Subcutaneous adipose tissue (tissue), 4 donors: ENCODE results near the gene KRCC1. TPM values are rescaled to one million over a fixed set of nuclear protein-coding genes. Genes with fewer than 3 reads are reported as not detected.

ENCODE experiments used
- total RNA-seq, 4 donors: library from RNA; depleted of rRNA; stranded (reverse); fragments of >200 nt; gene quantifications; one replicate each; pipeline ENCODE4 v1.1.0, GENCODE V29; 2016
- TF ChIP-seq, protein P1 (sequence below): fragments of 450-650 bp; IDR thresholded peaks from one replicate; pipeline ENCODE4 v1.5.1; 2016; ENCODE audit warnings: low read depth, mild to moderate bottlenecking, control low read depth, antibody characterized with exemption, moderate library complexity

Gene KRCC1
- 10 to 100 TPM; 35.7 to 61.0 (median 51.5) TPM for total RNA-seq

DNA sequence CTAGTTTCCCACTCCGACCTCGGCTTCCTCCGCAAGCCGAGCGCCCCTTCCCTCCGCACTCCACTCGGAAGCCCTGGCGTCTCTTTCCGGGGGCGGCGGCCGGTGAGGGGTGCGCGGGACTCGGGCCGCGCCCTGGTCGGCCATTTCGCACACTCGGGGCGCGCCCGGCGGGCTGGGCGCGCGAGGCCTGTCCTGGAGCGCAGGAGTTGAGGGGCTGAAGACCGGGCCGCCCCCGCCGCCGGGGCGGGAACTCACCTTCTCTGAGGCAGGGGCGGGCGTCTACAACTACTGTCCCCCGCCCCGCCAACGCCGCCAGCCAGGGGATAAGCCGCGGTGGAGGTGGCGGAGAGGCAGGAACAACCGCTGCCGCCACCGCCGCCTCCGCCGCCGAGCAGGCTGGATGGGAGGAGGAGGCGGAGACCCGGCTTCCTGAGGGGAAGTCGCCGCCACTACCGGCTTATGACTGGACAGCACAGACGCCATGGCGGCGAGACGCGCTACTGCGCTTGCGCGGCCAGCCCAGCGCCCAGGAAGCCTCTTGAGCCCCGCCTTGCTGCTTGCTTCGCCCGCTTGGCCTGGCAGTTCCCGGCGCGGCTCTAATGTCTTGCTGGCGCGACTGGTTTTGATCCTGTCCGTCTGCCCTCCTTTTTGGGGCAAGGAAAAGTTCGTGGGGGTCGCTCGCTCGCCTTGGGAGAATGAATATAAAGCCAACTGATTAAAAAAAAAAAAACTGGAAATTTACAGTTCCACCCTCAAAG is at the start of gene KRCC1:
TSS of gene KRCC1 (minus strand) at position 413 of the 758 bp plus-strand sequence. CDS start 27,220 bp downstream, outside the sequence.
- TF ChIP-seq, protein P1, sequence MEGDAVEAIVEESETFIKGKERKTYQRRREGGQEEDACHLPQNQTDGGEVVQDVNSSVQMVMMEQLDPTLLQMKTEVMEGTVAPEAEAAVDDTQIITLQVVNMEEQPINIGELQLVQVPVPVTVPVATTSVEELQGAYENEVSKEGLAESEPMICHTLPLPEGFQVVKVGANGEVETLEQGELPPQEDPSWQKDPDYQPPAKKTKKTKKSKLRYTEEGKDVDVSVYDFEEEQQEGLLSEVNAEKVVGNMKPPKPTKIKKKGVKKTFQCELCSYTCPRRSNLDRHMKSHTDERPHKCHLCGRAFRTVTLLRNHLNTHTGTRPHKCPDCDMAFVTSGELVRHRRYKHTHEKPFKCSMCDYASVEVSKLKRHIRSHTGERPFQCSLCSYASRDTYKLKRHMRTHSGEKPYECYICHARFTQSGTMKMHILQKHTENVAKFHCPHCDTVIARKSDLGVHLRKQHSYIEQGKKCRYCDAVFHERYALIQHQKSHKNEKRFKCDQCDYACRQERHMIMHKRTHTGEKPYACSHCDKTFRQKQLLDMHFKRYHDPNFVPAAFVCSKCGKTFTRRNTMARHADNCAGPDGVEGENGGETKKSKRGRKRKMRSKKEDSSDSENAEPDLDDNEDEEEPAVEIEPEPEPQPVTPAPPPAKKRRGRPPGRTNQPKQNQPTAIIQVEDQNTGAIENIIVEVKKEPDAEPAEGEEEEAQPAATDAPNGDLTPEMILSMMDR, result no peak

DNA sequence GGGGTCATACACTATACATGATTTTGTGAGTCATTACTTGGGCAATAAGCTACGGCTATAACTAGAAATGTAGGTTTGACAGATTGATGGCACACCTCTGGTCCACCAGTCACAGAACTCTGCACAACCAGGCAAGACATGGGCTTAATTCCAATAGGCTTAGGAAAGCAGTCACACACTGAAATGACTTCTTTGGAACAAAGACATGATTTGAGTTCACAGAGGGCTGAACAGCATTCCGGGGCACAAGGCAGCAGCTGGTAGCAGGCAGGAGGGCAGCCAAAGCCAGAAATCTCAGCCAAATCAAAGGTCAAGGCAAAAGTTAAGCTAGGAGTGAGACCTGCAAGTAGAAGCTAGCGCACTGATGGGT is 44.9 kb upstream of the KRCC1 start:
- TF ChIP-seq, protein P1, result no peak

DNA sequence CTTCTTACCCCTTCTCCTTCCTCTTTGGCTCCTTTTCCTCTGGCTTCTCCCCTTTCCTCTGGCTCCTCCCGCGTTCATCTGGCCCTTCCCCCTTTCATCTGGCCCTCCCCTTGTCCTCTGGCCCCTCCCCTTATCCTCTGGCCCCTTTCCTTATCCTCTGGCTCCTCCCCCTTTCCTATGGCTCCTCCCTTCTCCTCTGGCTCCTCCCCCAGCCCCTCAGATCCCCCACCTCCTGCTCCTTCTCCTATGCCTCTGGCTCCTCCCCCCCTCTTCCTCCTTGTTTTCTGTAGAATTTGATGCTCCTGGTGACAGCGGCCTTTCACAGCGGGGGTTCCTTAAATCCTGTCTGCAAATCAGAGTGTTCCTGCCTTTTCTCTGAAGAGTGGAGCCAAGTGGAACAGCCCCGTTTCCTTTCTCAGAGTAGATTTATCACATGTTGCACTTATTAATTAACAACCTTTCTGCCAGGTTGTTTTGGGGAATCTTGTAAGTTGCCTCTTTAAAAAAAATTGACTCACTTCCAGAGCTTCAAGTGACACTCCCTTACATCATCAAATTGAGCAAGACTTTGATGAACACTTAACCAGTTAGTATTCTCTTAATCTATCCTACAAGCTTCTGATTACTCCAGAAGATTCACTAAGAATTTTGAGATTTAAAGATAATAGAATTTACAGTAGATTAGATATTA is 44.4 kb upstream of the KRCC1 start:
- TF ChIP-seq, protein P1, result no peak

DNA sequence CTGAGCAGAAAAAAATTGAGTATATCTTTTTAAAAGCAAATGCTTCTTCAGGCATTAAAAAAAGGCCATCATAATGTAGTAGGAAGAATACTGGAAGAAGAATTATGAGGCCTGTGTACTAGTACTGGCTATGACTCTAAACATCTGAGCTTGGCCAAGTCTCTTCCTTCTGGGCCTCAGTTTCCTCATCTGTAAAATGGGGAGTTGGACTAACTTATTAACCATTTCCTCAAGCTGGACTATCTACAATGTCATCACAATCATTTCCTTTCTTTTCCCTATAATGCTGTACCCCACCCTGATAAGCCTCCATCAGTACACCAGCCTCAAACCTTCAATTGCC is 42.9 kb upstream of the KRCC1 start:
- TF ChIP-seq, protein P1, result no peak

DNA sequence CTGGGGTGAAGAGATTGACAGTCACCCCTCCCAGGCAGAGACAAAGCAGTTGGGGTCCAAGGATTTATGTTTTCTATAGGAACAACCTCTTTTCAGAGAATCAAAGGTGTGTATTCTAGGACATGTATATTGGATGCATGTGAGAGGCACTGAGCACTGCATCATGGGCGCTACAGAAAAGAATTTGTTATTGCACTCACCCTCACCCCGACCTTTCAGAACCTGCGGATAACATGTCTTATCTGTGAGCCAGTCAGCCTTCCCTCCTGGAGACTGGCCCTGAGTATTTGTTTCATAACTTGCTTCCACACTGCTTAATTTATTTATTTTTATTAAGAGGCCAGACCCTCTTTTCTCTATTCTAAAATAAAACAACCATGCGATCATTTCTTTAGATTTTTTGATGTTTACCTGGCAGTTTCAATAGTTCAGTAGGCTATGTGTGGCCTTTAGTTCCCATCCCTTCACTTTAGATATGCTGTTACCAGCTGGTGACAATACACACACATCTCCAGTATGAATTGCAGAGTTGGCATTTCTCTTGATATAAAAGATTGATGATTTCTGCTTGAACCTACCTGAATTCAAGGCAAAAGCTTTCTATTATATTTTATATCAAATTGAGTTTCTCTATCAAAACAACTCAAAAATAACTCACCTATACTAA is 42.4 kb upstream of the KRCC1 start:
- TF ChIP-seq, protein P1, result no peak

DNA sequence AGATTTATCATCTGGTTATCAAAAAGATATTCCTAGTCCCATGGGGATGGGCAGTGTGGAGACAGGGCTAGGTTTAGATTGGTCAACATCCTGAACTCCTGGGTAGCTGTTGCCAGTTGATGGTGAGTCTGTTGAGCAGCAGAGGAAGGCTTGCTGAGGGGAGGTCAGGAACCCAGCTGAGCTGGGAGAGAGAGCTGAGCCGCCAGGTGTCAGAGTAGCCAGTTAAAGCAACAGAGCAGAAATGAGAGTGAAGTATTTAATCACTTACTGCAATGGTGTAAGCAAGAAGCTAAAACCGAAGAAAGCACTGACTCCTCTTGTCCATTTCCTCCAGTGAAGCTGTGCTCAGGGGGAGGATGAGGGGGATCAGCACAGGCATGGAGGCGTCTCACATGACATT is 41.6 kb upstream of the KRCC1 start:
- TF ChIP-seq, protein P1, result no peak

DNA sequence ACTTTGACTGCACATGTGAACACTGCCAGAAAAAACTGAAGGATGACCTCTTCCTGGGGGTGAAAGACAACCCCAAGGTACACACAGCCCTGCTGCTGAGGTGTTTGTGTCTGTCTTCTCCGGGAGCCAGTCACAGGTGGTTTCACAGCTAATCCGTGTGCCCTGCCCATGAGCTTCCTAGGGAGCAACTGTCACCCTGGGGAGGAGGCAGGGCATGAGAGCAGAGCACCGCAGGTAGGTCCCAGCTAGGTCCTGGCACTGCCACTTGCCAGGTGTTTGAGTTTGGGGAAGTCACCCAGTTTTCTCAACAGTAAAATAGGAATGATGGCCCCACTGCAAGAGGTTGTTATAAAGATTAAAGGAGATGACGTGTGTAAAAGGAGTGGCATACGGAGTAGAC is 41.1 kb upstream of the KRCC1 start:
- TF ChIP-seq, protein P1, result no peak
